ENCODE measurements around the gene CEACAM18.

DNA sequence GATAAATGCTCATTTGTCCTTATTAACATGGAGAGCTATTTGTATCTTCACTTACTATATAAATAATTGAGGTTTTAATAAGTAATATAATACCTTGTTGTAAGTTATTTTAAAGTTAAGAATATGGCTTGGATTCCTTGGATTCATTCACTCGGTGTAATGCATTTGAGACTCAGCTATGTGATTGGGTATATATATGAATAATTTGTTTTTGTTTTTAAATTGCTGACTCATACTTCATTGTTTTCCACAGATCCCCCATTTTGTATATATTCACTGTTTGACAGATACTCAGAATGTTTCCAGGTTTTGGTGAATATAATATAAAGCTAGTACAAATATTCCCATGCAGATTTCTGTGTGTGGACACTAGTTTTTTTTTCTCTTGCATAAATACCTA lies 6.8 kb upstream of the CEACAM18 start:
- TF ChIP-seq EZH2 (IDR thresholded peaks at IDR 0.05; ENCODE audit: low read depth, low read length, severe bottlenecking) (no peak), POLR2AphosphoS5 (IDR thresholded peaks at IDR 0.05; ENCODE audit: low read depth, low read length) (no peak), POLR2A (IDR thresholded peaks at IDR 0.05; ENCODE audit: control extremely low read depth in 1 of 2, low read depth in 2 of 2, low read length in 2 of 2) (no peak), RNF2 (IDR thresholded peaks at IDR 0.05; ENCODE audit: borderline replicate concordance, low read depth, low read length, missing control alignments, poor library complexity, severe bottlenecking) (no peak), RBBP5 (IDR thresholded peaks at IDR 0.05; ENCODE audit: borderline replicate concordance, low read depth, low read length) (no peak), CREB1 (IDR thresholded peaks at IDR 0.05) (no peak), JUN (IDR thresholded peaks at IDR 0.05; ENCODE audit: low read depth, low read length) (no peak), YY1 (IDR thresholded peaks at IDR 0.05; ENCODE audit: low read depth, low read length) (no peak)
- TF ChIP-seq, protein P1, sequence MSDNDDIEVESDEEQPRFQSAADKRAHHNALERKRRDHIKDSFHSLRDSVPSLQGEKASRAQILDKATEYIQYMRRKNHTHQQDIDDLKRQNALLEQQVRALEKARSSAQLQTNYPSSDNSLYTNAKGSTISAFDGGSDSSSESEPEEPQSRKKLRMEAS (IDR thresholded peaks at IDR 0.05) = no peak
- TF ChIP-seq, protein P2, sequence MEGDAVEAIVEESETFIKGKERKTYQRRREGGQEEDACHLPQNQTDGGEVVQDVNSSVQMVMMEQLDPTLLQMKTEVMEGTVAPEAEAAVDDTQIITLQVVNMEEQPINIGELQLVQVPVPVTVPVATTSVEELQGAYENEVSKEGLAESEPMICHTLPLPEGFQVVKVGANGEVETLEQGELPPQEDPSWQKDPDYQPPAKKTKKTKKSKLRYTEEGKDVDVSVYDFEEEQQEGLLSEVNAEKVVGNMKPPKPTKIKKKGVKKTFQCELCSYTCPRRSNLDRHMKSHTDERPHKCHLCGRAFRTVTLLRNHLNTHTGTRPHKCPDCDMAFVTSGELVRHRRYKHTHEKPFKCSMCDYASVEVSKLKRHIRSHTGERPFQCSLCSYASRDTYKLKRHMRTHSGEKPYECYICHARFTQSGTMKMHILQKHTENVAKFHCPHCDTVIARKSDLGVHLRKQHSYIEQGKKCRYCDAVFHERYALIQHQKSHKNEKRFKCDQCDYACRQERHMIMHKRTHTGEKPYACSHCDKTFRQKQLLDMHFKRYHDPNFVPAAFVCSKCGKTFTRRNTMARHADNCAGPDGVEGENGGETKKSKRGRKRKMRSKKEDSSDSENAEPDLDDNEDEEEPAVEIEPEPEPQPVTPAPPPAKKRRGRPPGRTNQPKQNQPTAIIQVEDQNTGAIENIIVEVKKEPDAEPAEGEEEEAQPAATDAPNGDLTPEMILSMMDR (IDR thresholded peaks at IDR 0.05; ENCODE audit: control extremely low read depth in 1 of 3, insufficient read depth in 1 of 3, low read depth in 1 of 3, low read length in 3 of 3) = no peak
- TF ChIP-seq, protein P3, sequence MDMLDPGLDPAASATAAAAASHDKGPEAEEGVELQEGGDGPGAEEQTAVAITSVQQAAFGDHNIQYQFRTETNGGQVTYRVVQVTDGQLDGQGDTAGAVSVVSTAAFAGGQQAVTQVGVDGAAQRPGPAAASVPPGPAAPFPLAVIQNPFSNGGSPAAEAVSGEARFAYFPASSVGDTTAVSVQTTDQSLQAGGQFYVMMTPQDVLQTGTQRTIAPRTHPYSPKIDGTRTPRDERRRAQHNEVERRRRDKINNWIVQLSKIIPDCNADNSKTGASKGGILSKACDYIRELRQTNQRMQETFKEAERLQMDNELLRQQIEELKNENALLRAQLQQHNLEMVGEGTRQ (IDR thresholded peaks at IDR 0.05; ENCODE audit: low read length) = no peak

Measured in H1 (cell line).